Endothelial cell of umbilical vein (primary cell): ENCODE results near the gene ATF1. TPM values are rescaled to one million over a fixed set of nuclear protein-coding genes. Genes with fewer than 3 reads are reported as not detected.

ENCODE experiments used
- BruUV-seq: library from RNA; stranded (reverse); fragments of 400-500 nt; replicated peaks from 2 replicates; lab custom pipeline; 2021; lab: Mats Ljungman, UMichigan
- CTCF ChIA-PET: fragments of 300-600, 350-600 bp; sonication (Branson Sonifier 250); formaldehyde crosslinking; loops from one replicate; lab custom pipeline; 2021; ENCODE audit warnings: antibody characterized with exemption, inconsistent platforms; lab: Charles Lee
- POLR2A ChIA-PET: fragments of 300-600, 350-600 bp; sonication (Branson Sonifier 250); formaldehyde crosslinking; loops from one replicate; lab custom pipeline; 2021; ENCODE audit warnings: antibody characterized with exemption, inconsistent platforms; lab: Charles Lee
- DNase-seq: peaks from one replicate; pipeline ENCODE4 v3.0.0-alpha.2; 2011; ENCODE audit warnings: low read depth, low spot score
- FAIRE-seq: peaks from 2 replicates; lab custom pipeline; 2011; peaks lifted over from hg19 to GRCh38; lab: Jason Lieb, UNC
- H2AFZ ChIP-seq: 2 replicates; pipeline ENCODE4 v1.6.0; 2012; ENCODE audit warnings: low read depth, low read length, control low read depth, inconsistent platforms
- H3K27ac ChIP-seq: 2 replicates; pipeline ENCODE4 v1.5.1; 2011; ENCODE audit warnings: low read depth, mild to moderate bottlenecking, control low read depth, low read length, moderate library complexity; ENCODE audit not compliant: insufficient read depth
- H3K27me3 ChIP-seq, 2 experiments: 2 replicates each; pipeline versions ENCODE4 v1.6.0 to v1.6.1; 2011; ENCODE audit warnings: low read length in 2 of 2, mixed read lengths in 1 of 2; ENCODE audit not compliant: control insufficient read depth in 2 of 2, insufficient read depth in 2 of 2
- H3K36me3 ChIP-seq, 2 experiments: 2 replicates in 1 of 2; 3 replicates in 1 of 2; pipeline ENCODE4 v1.5.1; 2011; ENCODE audit warnings: low read length in 2 of 2, mild to moderate bottlenecking in 1 of 2, moderate library complexity in 1 of 2; ENCODE audit not compliant: control insufficient read depth in 2 of 2, insufficient read depth in 2 of 2; ENCODE audit errors: extremely low read depth in 1 of 2
- H3K4me1 ChIP-seq: 3 replicates; pipeline ENCODE4 v1.5.1; 2011; ENCODE audit warnings: mild to moderate bottlenecking, low read length; ENCODE audit not compliant: control insufficient read depth, insufficient read depth; ENCODE audit errors: extremely low read depth
- H3K4me2 ChIP-seq: 2 replicates; pipeline ENCODE4 v1.6.1; 2011; ENCODE audit warnings: low read length, control low read depth, mixed read lengths; ENCODE audit not compliant: insufficient read depth
- H3K4me3 ChIP-seq, 3 experiments: fragments of 200-600 bp in 1 of 3; sonication (generic), shearing (Covaris generic) in 1 of 3; replicated peaks in 1 of 3; 2 replicates each; pipeline ENCODE4 v1.5.1; 2011 to 2016; ENCODE audit warnings: control low read depth in 3 of 3, low read length in 3 of 3, mild to moderate bottlenecking in 2 of 3, inconsistent platforms in 1 of 3, low read depth in 1 of 3, moderate library complexity in 1 of 3; ENCODE audit not compliant: insufficient read depth in 1 of 3
- H3K79me2 ChIP-seq: 2 replicates; pipeline ENCODE4 v1.6.0; 2012; ENCODE audit warnings: low read length, inconsistent platforms; ENCODE audit not compliant: control insufficient read depth, insufficient read depth
- H3K9ac ChIP-seq: replicated peaks from 2 replicates; pipeline ENCODE3; 2011; ENCODE audit warnings: low read length, control low read depth; ENCODE audit not compliant: insufficient read depth; ENCODE audit errors: extremely low read depth
- H3K9me1 ChIP-seq: replicated peaks from 3 replicates; pipeline ENCODE4 v1.6.0; 2011; ENCODE audit warnings: mild to moderate bottlenecking, low read length; ENCODE audit not compliant: control insufficient read depth, insufficient read depth; ENCODE audit errors: extremely low read depth
- H3K9me3 ChIP-seq: replicated peaks from 2 replicates; pipeline ENCODE4 v1.5.1; 2012; ENCODE audit warnings: low read length, inconsistent platforms; ENCODE audit not compliant: control insufficient read depth, insufficient read depth
- H4K20me1 ChIP-seq: replicated peaks from 2 replicates; pipeline ENCODE3; 2011; ENCODE audit warnings: mild to moderate bottlenecking, low read length; ENCODE audit not compliant: control insufficient read depth, insufficient read depth; ENCODE audit errors: extremely low read depth
- CTCF ChIP-seq, 2 donors: IDR thresholded peaks; 1 replicate in 1 of 2; 2 replicates in 1 of 2; pipeline ENCODE4 v1.5.1; 2011; ENCODE audit warnings: low read length in 2 of 2, mild to moderate bottlenecking in 2 of 2, moderate library complexity in 2 of 2, control low read depth in 1 of 2, inconsistent platforms in 1 of 2, low read depth in 1 of 2; ENCODE audit not compliant: insufficient read depth in 1 of 2; ENCODE audit errors: extremely low read depth in 1 of 2
- POLR2A ChIP-seq: IDR thresholded peaks from 2 replicates; pipeline ENCODE4 v1.6.1; 2012; ENCODE audit warnings: low read depth, mild to moderate bottlenecking, control low read depth, low read length
- dilution Hi-C: fragments of 300-500 bp; cut with MboI; formaldehyde crosslinking; loops from one replicate; pipeline ENCODE4 v1.15.0; 2019; ENCODE audit warnings: low sequenced_read_pairs; ENCODE audit not compliant: extremely low pct_ligation_motif_present
- intact Hi-C: fragments of 100-400 bp; cut with micrococcal nuclease; formaldehyde crosslinking; loops from one replicate; pipeline ENCODE4 v1.10.0; 2022
- polyA plus RNA-seq, 4 experiments: library from polyadenylated mRNA; depleted of rRNA in 3 of 4; stranded (reverse) in 3 of 4; unstranded in 1 of 4; fragments of >200 nt; gene quantifications; 2 replicates each; pipeline versions ENCODE4 v1.2.1 to v1.2.3, GENCODE V29; 2011 to 2012; ENCODE audit warnings: missing spikeins in 1 of 4
- total RNA-seq: library from RNA; stranded (reverse); gene quantifications from 2 replicates; pipeline ENCODE4 v1.2.3, GENCODE V29; 2021

Gene ATF1
- total and polyA plus RNA-seq, 2 donors (not counting 3 experiments of a cell fraction or from before 2014, with no cell fraction given): 14.5 to 26.7 TPM

GRCh38 chr12:50764286-50765094 is 589 bp downstream of the ATF1 start:
- peak overlapping the region; percentile 4 to 88 (median 61) for H3K4me3 ChIP-seq
- ChIA-PET POLR2A (interaction anchor here (0.8 to 1.5 kb wide), 3 partner anchors 318 to 506 kb away, joined by 5 to 8 read pairs (median 7); partner anchors contain the start of gene POU6F1), CTCF (interaction anchor here (0.6 to 3.7 kb wide), 52 partner anchors 10 to 607 kb away, joined by 3 to 103 read pairs (median 5); partner anchors contain the start of genes CSRNP2, DIP2B and SLC11A2)
- peaks cover 37% of the 10 kb centered on the region for H3K79me2 ChIP-seq
- peak overlapping the region; percentile 71 for H2AFZ ChIP-seq
- no peaks in the 10 kb centered on the region for H4K20me1 ChIP-seq
- no peaks in the 10 kb centered on the region for H3K36me3 ChIP-seq
- FAIRE-seq (peak; percentile 75), DNase-seq (peak; percentile 53)
- intact Hi-C loops: loop anchor here (1.0 to 10.0 kb wide), 7 partner anchors 22 to 588 kb away; partner anchors contain the start of genes CSRNP2 and SLC11A2
- peak overlapping the region; percentile 62 for H3K9ac ChIP-seq
- peak overlapping the region; percentile 59 for H3K27ac ChIP-seq
- TF ChIP-seq CTCF (IDR thresholded peaks at IDR 0.05; ENCODE audit: extremely low read depth in 1 of 2, insufficient read depth in 1 of 2, low read depth in 1 of 2, low read length in 2 of 2) (no peak), POLR2A (peak; percentile 55)
- dilution Hi-C loops: no loop called here
- no TSS peak for BruUV-seq
- no peaks in the 10 kb centered on the region for H3K9me1 ChIP-seq
- peak overlapping the region; percentile 94 for H3K4me2 ChIP-seq
- no peaks in the 10 kb centered on the region for H3K27me3 ChIP-seq
- no peaks in the 10 kb centered on the region for H3K9me3 ChIP-seq
- peaks cover 11% of the 10 kb centered on the region for H3K4me1 ChIP-seq
